Stomach (tissue), 9 donors: ENCODE data around the gene EMP1. TPM values are rescaled to one million over a fixed set of nuclear protein-coding genes. Genes with fewer than 3 reads are reported as not detected.

Source experiments
- DNase-seq, 2 donors: peaks; one replicate each; pipeline versions ENCODE4 v3.0.0 to v3.0.0-alpha.2; 2013 to 2019
- H3K27ac ChIP-seq, 5 donors: fragments of 200-600 bp in 4 of 5; sonication (generic) in 4 of 5; one replicate each; pipeline ENCODE4 v1.5.1; 2013 to 2019; ENCODE audit warnings: mild to moderate bottlenecking in 1 of 5, moderate library complexity in 1 of 5
- H3K27me3 ChIP-seq, 3 donors: fragments of 200-600 bp; sonication (generic); one replicate each; pipeline ENCODE4 v1.5.1; 2017 to 2019; ENCODE audit warnings: mixed run types in 1 of 3
- H3K36me3 ChIP-seq, 4 donors: fragments of 200-600 bp; sonication (generic); 1 replicate in 3 of 4; 2 replicates in 1 of 4; pipeline ENCODE4 v1.5.1; 2016 to 2019
- H3K4me1 ChIP-seq, 4 donors: fragments of 200-600 bp; sonication (generic); one replicate each; pipeline ENCODE4 v1.5.1; 2016 to 2019
- H3K4me3 ChIP-seq, 4 donors: fragments of 200-600 bp; sonication (generic) in 3 of 4; one replicate each; pipeline ENCODE4 v1.5.1; 2016 to 2019; ENCODE audit warnings: mild to moderate bottlenecking in 1 of 4
- H3K9me3 ChIP-seq, 4 donors: fragments of 200-600 bp; sonication (generic); one replicate each; pipeline ENCODE4 v1.5.1; 2016 to 2019
- CTCF ChIP-seq, 7 experiments: fragments of 450-650 bp in 4 of 7; fragments of 200-600 bp in 3 of 7; sonication (generic) in 3 of 7; IDR thresholded peaks; one replicate each; pipeline ENCODE4 v1.5.1; 2016 to 2019; ENCODE audit warnings: antibody characterized with exemption in 7 of 7, control low read depth in 2 of 7, mild to moderate bottlenecking in 1 of 7
- EP300 ChIP-seq: sonication (generic); formaldehyde crosslinking; IDR thresholded peaks from one replicate; pipeline ENCODE4 v1.6.1; 2017; ENCODE audit warnings: antibody characterized with exemption
- POLR2A ChIP-seq, 4 donors: fragments of 450-650 bp; IDR thresholded peaks; one replicate each; pipeline ENCODE4 v1.6.1; 2016; ENCODE audit warnings: antibody characterized with exemption in 4 of 4, control low read depth in 2 of 4, mild to moderate bottlenecking in 1 of 4, moderate library complexity in 1 of 4
- POLR2AphosphoS5 ChIP-seq, 3 donors: sonication (generic); formaldehyde crosslinking; IDR thresholded peaks; one replicate each; pipeline ENCODE4 v1.6.1; 2016; ENCODE audit warnings: antibody characterized with exemption in 3 of 3
- WGBS, 5 donors: extraction: QIAGEN DNeasy Blood & Tissue Kit in 3 of 5; methylation state at CpG; one replicate each; pipeline versions ENCODE4 v1.1.5 to v1.1.7; 2013 to 2018; 5-methylcytosine and 5-hydroxymethylcytosine counted together
- intact Hi-C: fragments of 100-400 bp; cut with DNase I; formaldehyde crosslinking; loops from one replicate; pipeline ENCODE4 v1.15.1; 2023; ENCODE audit warnings: low total_unique reads
- polyA plus RNA-seq, 3 donors: library from polyadenylated mRNA; stranded (reverse); fragments of 200-250 nt; gene quantifications; one replicate each; pipeline ENCODE4 v1.2.3, GENCODE V29; 2013
- total RNA-seq, 5 donors: library from RNA; depleted of rRNA; stranded (reverse); fragments of >200 nt; gene quantifications; one replicate each; pipeline versions ENCODE4 v1.1.0 to v1.2.3, GENCODE V29; 2014 to 2016
- donor health status: healthy with polysubstance abuse.
- donor health status: Bipolar disorder and iron deficiency.
- donor health status: healthy.

Gene EMP1
- total and polyA plus RNA-seq, 8 donors: 6.2 to 209 (median 21.8) TPM

GRCh38 chr12:13197526-13198143, 1.1 kb downstream of the EMP1 start:
- DNase-seq: peak in 1 of 2 donors; percentile 79
- H3K4me3 ChIP-seq: peak overlapping the region; percentile 37 to 49 (median 43)
- peak overlapping the region; percentile 83 to 92 (median 86) for H3K27ac ChIP-seq
- TF ChIP-seq POLR2A (IDR thresholded peaks at IDR 0.05) (no peak), POLR2AphosphoS5 (IDR thresholded peaks at IDR 0.05) (peak in 1 of 3 donors; percentile 3), EP300 (no peak), CTCF (IDR thresholded peaks at IDR 0.05) (no peak)
- no peaks in the 10 kb centered on the region for H3K9me3 ChIP-seq
- H3K36me3 ChIP-seq: no peaks in the 10 kb centered on the region
- H3K4me1 ChIP-seq: peaks cover 12 to 71% (median 25%) of the 10 kb centered on the region in 4 donors
- peaks cover 0 to under 1% (median 0%) of the 10 kb centered on the region in 3 donors for H3K27me3 ChIP-seq
- intact Hi-C loops: no loop called here
- 38 to 58% (median 48%) methylated on average over 9 of the region's 9 CpGs for WGBS, 5 donors

- peaks cover 0 to 7% (median 0%) of the 10 kb centered on the region in 3 donors for H3K27me3 ChIP-seq
- H3K4me3 ChIP-seq: peak overlapping the region; percentile 37 to 49 (median 43)
- intact Hi-C loops: no loop called here
- no peak for DNase-seq
- H3K4me1 ChIP-seq: peaks cover 12 to 74% (median 25%) of the 10 kb centered on the region in 4 donors
- WGBS, 5 donors: 48 to 62% (median 58%) methylated on average over 4 of the region's 4 CpGs
- no peaks in the 10 kb centered on the region for H3K9me3 ChIP-seq
- peak overlapping the region in 4 of 5 donors; percentile 83 to 92 (median 86) for H3K27ac ChIP-seq
- H3K36me3 ChIP-seq: no peaks in the 10 kb centered on the region
- TF ChIP-seq CTCF (IDR thresholded peaks at IDR 0.05) (no peak), EP300 (no peak), POLR2A (IDR thresholded peaks at IDR 0.05) (no peak), POLR2AphosphoS5 (IDR thresholded peaks at IDR 0.05) (no peak)
Measured at GRCh38 chr12:13198241-13198640, 1.7 kb downstream of the EMP1 start.

- no peak for TF ChIP-seq EP300
- TF ChIP-seq POLR2AphosphoS5 (IDR thresholded peaks at IDR 0.05): no peak
- TF ChIP-seq POLR2A (IDR thresholded peaks at IDR 0.05): no peak
- TF ChIP-seq CTCF (IDR thresholded peaks at IDR 0.05): no peak
- Histone ChIP-seq H3K9me3 (no peaks in the 10 kb centered on the region), H3K4me1 (peaks cover 12 to 74% (median 26%) of the 10 kb centered on the region in 4 donors), H3K36me3 (no peaks in the 10 kb centered on the region), H3K4me3 (peak overlapping the region; percentile 37 to 49 (median 43)), H3K27me3 (peaks cover 0 to 7% (median 0%) of the 10 kb centered on the region in 3 donors), H3K27ac (peak overlapping the region in 4 of 5 donors; percentile 83 to 92 (median 86))
- 60 to 82% (median 72%) methylated on average over 7 of the region's 7 CpGs for WGBS, 5 donors
- peak in 1 of 2 donors; percentile 53 for DNase-seq
- intact Hi-C loops: no loop called here
Measured at GRCh38 chr12:13198876-13199275, 2.4 kb downstream of the EMP1 start.

GRCh38 chr12:13199592-13199991, 3.1 kb downstream of the EMP1 start:
- H3K27ac ChIP-seq: peak overlapping the region in 4 of 5 donors; percentile 83 to 92 (median 86)
- 76 to 87% (median 80%) methylated on average over 2 of the region's 2 CpGs for WGBS, 5 donors
- H3K36me3 ChIP-seq: no peaks in the 10 kb centered on the region
- no peaks in the 10 kb centered on the region for H3K9me3 ChIP-seq
- H3K27me3 ChIP-seq: peaks cover 0 to 7% (median 0%) of the 10 kb centered on the region in 3 donors
- peaks cover 12 to 74% (median 24%) of the 10 kb centered on the region in 4 donors for H3K4me1 ChIP-seq
- no peak for DNase-seq
- H3K4me3 ChIP-seq: peak overlapping the region in 3 of 4 donors; percentile 37 to 49 (median 44)
- TF ChIP-seq POLR2AphosphoS5 (IDR thresholded peaks at IDR 0.05) (no peak), EP300 (no peak), CTCF (IDR thresholded peaks at IDR 0.05) (no peak), POLR2A (IDR thresholded peaks at IDR 0.05) (no peak)
- intact Hi-C loops: no loop called here
